ENCODE measurements around the gene FSTL5.

The FSTL5 gene

DNA sequence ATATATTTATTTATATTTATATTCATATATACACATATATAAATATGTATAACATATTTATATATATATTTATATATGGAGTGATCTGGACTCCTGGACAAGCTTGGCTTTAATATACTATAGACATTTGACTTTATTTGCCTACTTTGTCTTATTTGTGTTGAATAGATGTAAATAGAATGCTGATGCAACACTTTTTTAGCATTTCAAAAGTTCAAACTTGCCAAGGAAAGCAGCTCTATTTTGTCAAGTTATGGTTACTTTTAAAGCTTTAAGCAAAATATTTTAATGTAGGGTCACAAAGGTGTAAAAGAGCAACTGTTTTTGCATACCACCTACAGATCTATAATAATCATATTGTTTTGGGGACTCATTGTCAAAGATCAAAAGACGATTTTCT, 61.1 kb downstream of the FSTL5 start:
- DNase-seq = no peak

DNA sequence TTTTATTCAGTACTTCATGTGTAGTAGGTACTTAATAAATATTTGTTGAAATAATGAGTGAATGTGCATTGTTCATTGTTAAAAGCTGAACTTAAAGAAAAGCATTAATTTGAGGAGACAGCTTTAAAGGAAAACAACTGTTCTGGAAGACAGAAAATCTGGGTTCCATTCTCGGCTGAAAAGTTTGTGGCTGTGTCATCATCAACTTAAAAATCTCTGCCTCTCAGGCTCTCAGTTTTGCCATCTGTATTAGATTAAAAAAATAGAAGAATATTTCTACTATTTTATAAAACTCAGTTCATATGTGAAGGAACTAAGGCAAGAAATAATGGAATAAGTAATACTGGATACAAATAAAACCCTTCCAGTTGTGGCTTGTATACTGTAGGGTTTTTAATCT, 62.5 kb downstream of the FSTL5 start:
- no peak for DNase-seq

DNA sequence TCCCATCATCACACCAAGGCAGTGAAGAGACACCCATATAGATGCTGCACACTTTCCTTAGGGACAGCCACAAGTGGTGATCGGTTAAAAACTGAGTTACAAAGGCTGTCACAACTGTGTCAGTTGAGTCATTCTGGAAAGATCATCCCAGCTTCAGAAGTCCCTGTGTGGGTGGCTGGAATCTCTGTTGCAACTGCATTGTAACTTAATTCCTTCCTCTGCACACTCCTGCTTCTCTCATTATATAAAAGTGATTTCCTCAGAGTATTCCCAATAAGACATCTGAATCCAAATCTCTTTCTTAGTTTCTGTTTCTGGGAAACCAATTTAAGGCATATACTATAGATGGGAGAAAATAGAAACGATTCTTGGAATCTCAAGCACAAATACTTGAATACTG, 88.1 kb downstream of the FSTL5 start:
- DNase-seq = no peak

DNA sequence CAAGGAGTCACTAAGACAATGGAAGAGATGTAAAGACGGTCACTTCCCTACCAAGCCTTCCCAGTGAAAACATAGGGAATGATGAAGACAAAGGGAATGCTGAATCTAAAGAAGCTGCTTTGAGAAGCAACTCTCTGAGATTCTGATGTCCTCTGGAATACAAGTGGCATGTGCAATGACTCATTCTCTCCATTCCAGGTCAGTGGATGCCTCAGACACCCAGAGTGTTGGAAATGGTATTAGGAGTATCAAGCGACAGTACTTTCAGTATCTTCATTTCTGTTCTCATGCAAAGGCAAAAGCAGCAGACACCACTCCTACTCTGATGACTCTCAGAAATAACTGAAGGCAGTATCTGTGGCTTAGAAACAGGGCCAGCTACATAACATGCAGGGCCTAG, 102.6 kb downstream of the FSTL5 start:
- no peak for DNase-seq

DNA sequence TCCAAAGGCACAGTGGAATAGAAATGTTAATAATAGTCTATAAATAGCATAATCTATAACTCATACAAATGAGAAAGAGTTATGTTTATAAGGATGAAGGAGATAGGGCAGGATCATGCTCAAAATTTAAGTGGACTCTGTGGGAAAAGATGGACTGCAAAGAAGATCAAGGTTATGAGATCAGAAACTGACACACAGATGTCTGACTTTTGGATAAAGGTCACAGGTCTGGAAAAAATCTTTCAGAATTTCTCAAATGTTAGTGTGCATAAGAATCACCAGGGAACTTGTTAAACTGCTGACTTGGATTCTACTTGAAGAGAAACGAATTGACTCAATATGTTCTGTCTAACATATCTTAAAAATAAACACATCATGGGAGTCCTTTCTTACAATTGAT, 104.1 kb downstream of the FSTL5 start:
- no peak for DNase-seq

DNA sequence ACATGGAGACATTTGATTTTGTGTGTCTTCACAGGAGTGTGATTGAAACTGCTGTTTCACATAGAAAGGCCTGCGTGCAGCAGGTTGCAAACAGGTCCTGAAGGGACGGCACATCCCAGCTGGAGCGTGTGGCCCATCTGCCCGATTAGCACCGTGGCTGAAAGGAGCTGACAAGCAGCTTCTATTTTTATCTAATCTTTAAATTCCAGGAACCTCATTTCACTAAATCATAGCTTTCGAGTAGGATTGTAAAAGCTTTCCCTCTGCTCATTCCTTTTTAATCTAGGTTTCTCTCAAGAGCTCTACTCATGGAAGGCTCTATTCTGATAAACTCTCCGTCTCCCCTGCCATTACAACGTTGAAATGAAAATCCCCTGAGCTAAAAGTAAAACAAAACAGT, 106.8 kb downstream of the FSTL5 start:
- DNase-seq = no peak

DNA sequence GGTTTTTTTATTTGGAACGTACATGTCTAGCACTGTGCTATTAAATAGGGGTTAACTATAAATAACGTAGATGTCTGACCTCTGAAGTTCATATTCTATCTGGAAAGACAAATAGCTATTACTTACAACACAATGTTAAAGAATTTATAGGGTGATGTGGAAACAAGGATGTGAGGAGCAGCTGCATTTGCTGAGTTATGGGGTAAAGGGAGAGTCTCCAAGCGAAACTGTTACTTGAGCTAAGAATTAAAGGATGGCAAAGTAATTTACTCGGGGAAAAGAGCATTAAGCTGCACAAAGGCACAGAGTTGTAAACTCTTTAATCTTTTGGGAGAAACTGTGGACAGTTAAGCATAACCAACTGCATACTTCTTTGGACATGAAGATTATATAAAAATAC, 117.7 kb downstream of the FSTL5 start:
- no peak for DNase-seq

DNA sequence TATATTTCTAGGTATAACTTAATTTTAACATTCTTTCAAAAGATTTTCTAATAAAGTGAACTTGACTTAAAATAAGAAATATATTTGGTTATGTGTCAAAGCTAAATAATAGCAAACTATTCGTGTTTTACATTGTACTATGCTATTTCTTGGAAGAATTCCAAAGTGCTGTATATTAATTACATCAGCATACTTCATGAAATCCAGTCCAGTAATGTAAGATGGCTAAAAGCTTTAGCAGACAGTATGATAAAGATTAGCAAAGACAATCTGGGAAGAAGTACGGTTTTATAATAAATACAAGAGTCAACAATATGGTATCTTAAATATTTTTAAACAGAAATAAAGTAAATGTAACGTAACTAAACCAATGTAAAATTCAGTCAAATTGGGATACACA, 125.7 kb downstream of the FSTL5 start:
- DNase-seq = no peak

DNA sequence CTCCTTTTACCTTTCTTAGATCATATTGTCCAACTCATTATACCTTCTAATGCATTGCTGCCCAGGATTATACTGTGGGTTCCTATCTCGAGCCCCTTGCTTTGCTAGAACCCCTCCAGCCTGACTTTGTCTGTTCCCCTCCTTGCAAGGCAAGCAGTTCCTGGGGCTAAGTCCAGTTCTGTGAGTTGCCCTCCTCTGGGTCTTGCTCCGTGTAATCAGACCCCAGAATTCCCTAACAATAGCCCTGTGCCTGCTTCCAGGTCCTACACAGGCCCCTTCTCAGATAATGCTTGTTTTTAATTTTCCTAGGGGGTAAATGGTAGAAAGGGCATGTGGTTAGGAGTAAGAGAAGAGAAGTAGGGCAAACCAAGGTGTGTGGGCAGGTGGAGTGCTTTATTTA, 145.9 kb downstream of the FSTL5 start:
- no peak for DNase-seq

DNA sequence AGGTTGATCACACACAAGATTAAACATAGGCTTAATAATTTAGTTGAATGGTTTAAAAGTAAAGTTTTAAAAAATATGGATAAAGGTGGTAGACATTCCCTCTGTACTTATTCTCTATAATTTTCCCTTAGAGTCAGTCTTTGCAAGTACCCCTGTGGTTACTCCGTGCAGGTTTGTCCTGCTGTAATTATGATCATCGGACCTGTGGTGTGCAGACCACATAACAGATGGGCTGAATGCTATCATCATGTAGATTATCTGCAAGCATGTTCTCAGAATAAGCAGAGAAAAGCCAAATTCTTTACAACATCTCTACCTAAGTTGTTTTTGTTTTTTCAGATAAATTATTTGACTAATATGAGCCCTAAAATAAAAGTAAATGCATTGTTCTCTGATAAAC, 146.8 kb downstream of the FSTL5 start:
- no peak for DNase-seq

DNA sequence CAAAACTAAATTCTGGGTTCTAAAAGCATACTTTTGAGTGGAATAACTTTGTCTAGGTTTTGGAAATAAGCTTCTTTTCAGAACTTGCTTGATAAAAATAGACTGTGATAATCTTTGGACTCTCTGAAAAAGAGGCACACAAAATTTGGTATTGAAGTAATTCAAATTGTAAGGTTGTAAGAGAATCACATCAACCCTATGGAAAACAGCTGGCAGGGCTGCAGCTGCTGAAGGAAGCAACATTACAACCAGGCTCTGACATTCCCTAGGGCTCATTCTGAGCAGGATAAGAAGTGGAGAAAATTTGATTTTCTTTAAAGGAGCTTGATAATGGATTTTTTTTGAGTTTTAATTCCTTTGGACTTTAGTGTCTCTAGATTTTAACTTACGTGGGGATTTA, 147.6 kb downstream of the FSTL5 start:
- no peak for DNase-seq

DNA sequence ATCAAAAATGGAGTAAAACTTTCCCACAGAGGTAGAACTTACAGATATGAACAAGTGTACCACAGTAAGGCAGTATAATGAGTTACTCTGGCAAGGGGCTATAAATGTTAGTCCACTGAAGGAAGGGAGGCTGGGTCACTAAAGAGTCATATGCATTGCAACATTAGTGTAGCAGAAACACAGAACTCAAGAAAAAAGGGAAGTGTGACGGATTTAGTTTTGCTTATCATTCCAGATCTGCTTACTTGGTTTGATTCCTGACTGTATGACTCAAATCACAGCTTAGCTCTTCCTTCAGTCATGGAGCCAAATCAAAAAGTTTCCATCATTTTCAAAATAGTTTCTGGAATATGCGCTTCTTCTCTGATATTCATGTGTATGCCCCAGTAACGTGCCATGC, 148.7 kb downstream of the FSTL5 start:
- DNase-seq = no peak

DNA sequence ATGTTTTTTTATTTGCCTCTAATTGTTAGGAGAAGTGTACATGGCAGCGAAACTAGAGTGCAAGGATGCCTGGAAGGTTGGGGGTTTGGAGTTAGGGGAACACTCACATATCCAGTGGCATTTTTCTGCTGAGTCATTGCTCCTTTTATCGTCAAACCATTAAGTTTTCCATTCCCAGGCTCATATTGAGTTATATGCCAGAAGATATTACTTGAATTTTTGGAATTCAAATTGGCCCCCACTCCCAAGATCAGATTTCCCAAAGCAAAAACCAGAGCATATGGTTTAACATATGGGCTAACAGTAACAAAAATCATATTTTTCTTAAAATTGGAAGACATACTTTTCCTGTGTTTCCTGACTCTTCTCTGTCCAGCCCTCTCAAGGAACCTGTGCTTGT, 152.7 kb downstream of the FSTL5 start:
- DNase-seq = no peak

DNA sequence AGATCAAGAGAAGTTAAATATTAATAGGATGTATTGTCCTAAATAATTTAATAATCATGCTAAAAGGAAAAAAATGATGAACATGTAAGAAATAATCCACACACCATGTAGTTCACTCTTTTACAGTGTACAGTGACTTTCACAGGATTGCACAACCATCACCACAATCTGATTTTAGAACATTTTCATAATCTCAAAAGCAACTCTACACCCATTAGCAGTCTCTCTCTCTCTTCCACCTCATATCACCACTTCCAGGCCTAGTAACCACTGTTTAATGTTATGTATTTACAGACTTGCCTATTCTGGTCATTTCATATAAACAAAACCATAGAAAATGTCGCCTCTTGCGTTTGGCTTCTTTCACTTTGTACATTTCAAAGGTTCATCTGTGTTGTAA, 153.4 kb downstream of the FSTL5 start:
- no peak for DNase-seq

DNA sequence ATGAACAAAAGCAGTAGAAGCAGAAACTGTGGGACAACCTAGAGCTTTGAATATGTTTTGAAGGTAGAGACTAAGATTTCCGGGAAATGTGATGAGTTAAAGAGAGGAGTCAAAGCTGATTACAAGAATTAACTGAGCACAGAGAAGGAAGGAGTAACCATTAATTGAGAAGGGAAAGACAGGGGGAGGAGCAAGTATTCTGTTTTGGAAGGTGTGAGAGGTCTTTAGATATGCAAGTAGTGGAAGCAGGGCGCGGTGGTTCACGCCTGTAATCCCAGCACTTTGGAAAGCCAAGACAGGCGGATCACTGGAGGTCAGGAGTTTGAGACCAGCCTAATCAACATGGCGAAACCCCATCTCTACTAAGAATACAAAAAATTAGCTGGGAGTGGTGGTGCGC, 171.5 kb downstream of the FSTL5 start:
- no peak for DNase-seq

DNA sequence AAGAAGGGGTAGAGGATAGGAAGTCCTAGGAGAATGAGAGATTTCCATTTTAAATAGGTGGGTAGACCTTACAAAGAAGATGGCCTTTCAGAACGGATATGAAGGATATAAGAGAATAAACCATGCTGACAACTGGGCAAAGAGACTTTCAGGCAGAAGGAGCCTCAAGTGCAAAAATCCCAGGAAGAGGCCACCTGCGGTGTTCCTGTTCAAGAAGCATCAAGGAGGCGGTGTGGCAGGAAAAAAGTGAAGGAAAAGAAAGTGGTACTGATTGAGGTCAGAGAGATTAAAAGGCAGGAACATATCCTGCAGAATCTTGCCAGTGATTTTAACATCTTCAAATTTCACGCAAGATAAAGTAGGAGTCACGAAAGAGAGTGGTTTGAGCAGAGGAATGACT, 172.0 kb downstream of the FSTL5 start:
- DNase-seq = no peak

DNA sequence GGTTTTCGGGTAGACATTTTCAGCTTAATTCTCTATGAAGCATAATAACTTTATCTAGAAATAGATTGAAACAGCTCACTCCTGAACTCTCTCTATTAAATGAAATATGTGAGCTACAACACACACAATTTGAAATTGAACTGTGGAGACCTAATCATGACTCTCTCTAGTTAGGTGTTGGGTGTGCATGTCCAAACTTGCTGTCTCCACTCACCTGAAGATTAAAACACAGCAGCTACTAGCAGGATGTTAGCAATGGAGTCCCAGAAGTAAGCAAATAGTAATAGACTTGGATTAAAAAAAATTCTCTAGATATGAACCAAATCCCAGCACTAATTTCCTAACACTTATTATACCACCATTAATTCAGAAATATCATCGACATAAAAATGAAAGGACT, 173.1 kb downstream of the FSTL5 start:
- DNase-seq = no peak

DNA sequence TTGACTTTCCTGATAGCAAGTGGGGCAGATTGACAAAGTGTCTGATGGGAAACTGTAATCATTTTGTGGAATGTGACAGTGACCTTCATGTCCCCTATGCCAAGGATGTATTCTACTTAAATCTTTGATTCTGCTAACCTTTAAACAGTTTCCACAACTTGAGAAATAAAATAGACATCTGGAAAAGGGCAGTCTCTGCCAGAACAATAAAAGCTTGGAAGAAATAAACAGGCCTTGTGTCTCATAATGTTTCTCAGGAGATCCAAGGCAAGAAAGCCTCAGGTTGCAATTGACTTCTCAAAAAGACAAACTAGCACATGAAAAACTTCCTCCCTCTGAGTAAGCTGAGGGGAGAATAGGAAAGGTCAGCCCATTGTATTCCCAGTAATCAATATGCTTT, 174.9 kb downstream of the FSTL5 start:
- no peak for DNase-seq

DNA sequence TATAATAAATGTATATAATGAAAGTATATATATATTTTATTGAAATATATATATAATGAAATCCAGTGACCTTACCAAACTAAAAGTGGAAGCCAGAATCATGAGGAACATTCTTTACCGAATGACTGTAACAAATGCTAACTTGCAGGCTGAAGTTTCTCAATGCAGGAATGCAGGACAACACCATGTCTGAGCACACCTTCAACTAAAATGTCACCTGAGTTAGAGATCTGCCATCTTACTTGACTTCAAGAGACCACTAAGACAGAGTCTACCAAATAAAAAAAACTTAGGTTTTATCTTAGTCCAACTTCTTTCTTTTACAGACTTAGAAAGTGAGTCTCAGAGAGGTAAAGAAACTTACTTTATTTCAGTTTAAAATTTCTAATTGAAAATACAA, 176.2 kb downstream of the FSTL5 start:
- no peak for DNase-seq

DNA sequence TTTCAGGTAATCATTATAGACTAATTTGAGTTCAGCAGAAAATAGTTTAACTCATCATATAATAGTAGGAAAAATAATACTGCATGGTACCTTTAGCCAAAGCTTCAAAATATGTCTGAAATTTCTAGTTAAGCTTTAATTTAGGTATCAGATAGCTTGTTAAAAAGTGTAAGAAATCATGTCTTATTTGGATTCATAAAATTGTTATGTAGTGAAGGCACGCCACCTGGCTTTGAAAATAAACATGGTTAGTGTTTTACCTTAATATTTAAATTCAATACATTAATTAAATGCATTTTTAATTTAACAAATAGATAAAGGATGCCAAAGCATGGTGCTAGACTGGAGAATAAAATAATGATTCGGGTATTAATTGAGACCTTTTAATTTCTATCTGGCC, 211.4 kb downstream of the FSTL5 start:
- no peak for DNase-seq

DNA sequence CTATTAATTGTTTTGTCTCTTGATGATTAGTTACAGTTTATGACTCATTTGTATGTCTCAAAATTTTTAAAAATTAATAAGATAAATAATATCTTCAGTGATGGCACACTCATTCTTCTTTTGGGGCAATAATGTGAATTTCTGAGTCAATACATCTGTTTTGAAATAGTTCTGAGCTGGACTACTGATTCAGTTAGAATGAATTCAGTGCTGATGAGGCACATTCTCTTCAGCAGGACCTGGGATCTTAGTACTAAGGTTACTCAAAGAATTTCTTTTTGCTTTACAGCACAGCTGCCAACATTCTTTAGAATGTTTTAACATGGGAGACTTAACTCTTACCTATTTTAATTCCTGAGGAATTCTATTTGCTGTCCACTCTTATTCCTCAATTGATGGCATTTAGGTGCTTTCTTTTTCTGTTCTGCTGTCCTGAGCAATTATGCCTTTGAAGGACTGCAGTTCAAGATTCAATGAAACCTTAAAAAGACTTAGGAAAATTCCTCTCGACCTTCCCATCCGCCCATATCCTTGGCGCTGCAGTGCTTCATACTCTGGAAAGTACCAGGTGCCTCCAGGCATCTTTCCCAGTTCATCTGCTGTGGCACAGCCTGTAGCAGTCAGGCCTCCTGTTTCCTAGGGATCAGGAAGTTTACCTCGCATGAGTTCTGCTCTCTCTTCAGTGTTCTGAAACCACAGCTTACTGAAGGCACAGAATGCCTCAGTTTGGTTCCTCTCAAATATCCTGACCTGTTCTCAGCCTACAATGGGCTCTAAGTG, 213.7 kb downstream of the FSTL5 start:
- DNase-seq = no peak

DNA sequence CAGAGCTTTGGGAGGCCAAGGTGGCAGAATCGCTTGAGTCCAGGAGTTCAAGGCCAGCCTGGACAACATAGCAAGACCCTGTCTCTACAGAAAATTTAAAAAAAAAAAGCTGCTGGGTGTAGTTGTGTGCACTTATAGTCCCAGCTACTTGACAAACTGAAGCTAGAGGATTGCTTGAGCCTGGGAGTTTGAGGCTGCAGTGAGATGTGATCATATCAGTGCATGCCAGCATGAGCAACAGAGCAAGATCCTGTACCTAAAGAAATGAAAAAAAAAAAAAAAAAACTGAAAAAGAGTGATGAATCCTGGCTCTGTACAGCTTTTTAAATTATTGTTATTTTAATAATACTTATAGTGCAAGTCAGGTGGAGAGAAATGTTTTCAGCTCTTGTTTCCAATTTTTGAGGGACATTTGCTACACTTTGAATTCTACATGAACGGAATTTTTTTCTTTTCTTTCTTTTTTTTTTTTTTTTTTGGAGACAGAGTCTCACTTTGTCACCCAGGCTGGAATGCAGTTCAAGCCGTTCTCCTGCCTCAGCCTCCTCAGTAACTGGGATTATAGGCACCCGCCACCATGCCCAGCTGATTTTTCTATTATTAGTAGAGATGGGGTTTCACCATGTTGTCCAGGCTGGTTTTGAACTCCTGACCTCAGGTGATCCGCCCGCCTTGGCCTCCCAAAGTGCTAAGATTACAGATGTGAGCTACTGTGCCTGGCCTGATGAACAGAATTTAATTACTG, 215.6 kb downstream of the FSTL5 start:
- DNase-seq = no peak

DNA sequence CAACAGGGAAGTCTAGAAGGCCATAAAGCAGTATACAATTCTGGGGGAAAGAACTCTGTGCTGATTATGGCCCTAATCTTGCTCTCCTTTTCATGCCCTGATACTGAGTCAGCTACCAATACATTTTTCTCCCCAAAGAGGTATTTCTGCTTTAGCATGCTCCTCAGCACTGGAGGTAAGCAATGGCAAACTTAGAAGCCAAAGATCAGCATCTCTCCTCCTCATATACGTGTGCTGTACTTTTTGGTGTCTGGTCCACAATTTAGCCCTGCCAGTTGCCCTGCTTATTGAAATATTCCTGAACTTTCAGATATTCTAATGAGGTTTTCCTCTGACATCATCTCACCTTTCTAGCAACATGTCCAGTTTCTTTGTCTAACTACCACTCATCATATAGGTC, 226.2 kb downstream of the FSTL5 start:
- no peak for DNase-seq

DNA sequence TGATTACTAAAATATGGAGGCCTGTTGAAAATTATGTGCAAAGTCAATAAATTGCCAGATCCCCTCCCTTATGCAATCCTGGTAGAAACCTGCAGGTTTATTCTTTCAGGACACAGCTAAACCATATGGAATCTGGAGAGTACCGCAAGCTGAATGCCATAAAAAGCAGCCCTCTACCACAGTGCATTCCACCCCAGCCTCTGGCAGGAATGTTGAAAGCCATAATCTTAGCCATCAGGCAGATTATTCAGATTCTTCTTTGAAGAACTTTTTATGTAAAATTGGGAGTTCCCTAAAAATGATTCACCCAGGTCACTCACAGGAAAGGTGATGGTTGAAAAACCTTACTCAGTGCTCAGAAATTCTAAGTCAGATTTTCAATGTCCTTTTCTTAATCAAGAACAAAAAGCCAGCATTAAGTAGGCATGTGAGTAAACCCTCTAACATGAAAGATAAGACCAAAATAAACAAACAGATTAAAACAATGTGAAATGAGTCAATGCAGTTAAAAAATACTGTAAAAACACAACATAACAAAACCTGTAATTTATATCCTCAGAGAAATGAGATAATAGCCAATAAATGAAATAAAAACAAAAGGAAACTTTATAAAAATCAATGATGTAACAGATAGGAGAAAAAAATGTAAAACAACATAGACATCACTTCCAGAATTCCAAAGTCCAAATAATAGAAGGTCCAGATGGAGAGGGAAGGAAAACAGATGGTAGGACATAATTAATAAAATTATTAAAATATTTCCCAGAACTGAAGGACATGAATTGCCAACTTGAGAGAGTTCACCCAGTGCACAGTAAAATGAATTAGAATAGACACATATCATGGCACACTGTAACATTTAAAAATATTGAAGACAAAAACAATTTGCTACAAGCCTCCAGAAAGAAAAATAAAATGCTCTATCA, 226.9 kb downstream of the FSTL5 start:
- DNase-seq = no peak
